Central memory CD4-positive, alpha-beta T cell (primary cell): Measurements from ENCODE around the gene PSPC1.
"Not testable (repeated sequence)": the region's sequence is repeated elsewhere in the genome, so short reads cannot be mapped to it uniquely, and the experiment has no call there.

ENCODE experiments used
- DNase-seq: peaks from one replicate; pipeline ENCODE4 v3.0.0; 2022
- total RNA-seq, 3 experiments: gene quantifications; one replicate each; lab custom pipeline; 2026; lab: John Stamatoyannopoulos, UW

Gene PSPC1, protein sequence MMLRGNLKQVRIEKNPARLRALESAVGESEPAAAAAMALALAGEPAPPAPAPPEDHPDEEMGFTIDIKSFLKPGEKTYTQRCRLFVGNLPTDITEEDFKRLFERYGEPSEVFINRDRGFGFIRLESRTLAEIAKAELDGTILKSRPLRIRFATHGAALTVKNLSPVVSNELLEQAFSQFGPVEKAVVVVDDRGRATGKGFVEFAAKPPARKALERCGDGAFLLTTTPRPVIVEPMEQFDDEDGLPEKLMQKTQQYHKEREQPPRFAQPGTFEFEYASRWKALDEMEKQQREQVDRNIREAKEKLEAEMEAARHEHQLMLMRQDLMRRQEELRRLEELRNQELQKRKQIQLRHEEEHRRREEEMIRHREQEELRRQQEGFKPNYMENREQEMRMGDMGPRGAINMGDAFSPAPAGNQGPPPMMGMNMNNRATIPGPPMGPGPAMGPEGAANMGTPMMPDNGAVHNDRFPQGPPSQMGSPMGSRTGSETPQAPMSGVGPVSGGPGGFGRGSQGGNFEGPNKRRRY
- 87.8 to 139 (median 88.2) reads per million in 3 experiments for total RNA-seq

DNA sequence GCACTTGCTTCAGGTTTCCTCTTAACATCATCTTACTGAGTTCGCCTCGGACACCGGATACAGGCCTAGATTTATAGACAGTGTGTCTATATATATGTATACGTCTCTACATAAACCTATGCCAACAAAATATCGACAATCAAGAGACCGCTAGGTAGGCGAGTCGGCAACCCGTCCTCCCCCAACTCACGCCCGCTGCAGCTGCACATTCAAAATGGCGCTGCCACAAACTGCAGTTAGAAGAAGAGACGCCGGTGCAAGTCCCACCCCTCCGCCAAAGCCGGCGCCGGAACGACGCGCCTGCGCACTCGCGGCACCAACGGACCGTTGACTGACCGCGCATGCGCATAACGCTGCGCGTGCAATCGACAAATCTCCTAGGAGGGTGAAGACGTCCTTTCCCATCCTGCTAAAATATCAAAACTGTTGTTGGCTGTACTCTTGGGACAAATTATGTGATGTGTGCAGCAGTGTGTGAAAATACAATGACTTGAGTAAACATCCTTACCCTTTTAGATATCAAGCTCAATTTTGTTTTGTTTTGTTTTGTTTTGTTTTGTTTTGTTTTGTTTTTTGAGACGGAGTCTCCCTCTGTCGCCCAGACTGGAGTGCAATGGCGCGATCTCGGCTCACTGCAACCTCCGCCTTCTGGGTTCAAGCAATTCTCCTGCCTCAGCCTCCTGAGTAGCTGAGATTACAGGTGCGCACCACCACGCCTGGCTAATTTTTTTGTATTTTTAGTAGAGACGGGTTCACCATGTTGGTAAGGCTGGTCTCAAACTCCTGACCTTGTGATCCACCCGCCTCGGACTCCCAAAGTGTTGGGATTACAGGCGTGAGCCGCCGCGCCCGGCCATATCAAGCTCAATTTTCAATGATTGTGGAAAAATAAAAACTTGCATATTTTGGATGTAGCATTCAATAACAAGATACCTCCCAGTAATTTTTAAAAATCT is at the start of gene PSPC1:
Gene PSPC1, minus strand, starts transcription at position 219 of the 956 bp plus-strand sequence. Its CDS starts 188 bp downstream, at position 31.
- peak; percentile 95 for DNase-seq

DNA sequence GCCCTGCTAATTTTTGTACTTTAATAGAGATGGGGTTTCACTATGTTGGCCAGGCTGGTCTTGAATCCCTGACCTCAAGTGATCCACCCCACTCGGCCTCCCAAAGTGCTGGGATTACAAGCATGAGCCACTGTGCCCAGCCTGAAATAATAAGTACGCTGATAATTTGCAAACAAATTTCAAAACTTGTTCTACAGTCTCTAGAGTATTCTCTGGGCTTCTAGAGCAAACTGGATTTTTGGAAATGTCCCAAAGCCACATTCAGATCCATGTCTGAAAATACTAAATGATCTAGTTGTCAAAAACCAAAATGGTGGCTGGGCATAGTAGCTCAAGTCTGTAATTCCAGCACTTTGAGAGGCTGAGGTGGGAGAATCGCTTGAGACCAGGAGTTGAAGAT is 39.9 kb upstream of the PSPC1 start:
- no peak for DNase-seq

DNA sequence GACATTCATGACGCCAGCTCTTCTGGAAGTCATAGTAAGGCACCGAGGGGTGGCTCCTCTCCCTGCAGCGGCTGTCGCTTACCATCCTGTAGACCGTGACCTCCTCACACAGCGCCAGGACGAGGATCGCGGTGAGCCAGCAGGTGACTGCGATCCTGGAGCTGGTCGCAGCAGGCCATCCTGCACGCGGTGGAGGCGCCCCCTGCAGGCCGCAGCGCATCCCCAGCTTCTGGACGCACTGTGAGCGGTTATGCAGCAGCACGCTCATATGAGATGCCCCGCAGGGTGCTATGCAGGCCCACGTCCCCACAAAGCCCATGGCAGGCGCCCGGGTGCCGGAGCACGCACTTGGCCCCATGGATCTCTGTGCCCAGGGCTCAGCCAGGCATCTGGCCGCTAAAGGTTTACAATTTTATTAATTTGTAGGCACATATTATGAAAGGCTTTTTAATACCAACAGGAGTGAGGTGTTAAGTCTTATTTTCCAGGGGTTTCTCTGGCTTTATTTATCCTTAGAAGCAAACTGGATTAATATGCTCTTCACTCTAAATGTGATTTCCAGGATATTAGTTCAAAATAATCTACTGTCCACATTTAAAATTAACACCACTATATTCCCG is 35.6 kb upstream of the PSPC1 start:
- peak; percentile 3 for DNase-seq

DNA sequence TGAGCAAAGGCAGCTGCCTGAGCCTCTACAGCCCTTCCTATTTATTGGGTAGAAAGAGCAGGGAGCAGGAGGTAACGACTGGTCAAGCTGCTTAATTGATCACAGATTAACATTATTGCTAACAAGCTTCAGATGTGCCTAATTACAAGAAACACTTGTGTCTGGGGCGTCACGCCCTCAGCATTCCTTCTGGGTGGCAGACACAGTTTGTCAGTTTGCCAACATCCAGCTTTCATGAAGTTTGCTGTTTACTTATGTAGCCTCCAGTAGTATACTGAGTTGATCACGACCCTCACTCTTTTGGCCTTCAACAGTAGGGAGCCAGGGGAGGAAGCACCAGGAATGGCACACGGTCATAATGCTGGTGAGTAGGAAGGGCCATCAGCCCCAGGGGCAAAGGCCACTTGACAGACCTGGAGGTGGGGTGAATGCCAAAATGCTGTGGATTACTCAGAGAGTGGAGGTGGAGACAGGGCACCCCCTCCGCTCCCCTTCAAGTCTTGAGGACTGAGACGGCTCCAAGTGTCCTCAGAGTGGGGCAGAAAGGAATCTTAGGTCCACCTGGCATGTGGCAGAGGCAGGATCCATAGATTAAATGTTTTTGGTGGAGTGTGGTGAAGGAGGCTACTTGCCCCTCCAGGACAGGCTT is 34.9 kb upstream of the PSPC1 start:
- no peak for DNase-seq

DNA sequence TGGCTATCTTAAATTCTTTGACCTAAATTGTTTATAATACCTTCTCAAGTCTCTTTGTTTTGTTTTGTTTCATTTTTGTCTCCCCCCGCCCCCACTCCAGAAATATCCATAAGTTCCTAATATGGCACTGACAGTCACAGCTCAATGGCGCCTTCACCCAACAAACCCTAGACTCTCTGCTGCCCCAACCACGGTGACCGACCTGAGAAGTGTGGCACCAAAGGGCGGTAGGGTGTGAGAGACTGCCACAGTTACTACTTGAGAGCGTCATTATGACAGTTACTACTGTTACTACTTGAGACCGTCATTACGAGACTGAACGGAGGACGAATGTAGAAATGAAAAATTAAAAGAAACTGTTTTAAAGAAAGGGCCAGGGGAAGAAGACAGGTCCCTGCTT is 34.4 kb upstream of the PSPC1 start:
- DNase-seq: no peak

DNA sequence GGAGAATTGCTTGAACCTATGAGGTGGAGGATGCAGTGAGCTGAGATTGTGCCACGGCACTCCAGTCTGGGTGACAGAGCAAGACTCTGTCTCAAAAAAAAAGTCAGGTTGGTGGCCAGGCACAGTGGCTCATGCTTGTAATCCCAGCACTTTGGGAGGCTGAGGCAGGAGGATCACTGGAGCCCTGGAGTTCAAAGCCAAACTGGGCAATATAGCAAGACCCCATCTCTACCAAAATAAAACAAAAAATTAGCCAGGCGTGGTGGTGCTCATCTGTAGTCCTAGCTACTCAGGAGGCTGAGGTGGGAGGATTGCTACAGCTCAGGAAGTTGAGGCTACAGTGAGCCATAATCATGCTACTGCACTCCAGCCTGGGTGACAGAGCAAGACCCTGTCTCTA is 33.1 kb upstream of the PSPC1 start:
- not testable (repeated sequence) for DNase-seq

DNA sequence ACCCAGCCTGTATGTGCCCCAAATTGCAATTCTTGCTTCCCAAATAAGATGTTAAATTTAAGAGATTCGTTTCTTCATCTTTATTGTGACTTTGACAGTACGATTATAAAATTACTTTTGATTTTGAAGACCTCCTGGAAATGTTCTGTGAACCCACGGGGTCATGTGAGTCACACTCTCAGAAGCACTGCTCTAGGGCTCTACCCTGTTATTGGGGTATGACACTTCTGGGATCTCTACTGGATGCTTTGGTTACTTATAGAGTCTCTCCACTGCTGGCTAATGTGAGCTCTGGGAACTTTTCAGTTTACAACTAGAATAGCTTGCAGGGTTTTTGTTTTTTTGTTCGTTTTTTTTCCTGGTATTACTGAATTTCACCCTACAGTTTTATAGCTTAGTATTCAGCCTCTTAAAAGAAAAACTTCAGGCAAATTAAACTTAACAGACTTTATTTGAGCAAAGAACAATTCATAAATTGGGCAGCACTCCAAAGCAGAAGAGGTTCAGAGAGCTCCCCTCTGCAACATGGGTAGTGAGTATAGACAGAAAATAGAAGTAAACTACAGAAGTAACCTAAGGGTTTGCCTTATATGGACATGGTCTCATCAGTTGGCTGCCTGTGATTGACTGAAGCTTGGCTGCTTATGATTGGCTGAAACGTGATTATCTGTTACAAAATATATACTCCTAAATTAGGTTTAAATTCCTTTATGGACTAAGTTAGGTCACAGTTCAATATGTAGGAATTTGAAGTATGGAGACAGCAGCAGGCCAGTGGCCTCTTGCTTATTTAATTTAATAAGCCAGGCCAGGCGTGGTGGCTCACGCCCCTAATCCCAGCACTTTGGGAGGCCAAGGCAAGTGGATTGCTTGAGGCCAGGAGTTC is 28.5 kb upstream of the PSPC1 start:
- DNase-seq: no peak

DNA sequence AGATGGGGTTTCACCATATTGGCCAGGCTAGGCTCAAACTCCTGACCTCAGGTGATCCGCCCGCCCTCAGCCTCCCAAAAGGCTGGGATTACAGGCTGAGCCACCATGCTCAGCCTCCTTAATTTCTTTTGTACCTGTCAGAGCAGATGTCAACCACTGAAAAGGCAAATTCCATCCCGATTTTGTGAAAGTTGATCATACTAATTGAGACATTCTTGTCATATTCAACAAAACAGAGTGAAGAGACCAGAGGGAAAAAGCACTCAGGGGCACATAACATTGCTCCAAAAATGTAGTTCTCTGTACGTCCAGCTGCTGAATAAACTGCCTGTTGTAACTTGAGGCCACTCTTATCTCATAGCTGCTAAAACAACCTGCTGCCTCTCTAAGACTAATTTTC is 27.4 kb upstream of the PSPC1 start:
- no peak for DNase-seq

DNA sequence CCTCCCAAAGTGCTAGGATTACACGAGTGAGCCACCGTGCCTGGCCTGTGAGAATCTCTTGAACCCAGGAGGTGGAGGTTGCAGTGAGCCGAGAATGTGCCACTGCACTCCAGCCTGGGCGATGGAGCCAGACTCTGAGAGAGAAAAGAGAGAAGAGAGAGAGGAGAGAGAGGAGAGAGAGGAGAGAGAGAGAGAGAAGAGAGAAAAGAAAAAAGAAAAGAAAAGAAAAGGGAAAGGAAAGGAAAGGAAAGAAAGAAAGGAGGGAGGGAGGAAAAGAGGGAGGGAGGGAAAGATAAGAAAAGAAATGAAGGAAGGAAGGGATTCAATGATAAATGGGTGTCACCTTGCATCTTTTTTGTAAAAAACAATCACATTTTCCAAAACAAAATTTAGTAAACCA is 23.0 kb upstream of the PSPC1 start:
- no peak for DNase-seq

DNA sequence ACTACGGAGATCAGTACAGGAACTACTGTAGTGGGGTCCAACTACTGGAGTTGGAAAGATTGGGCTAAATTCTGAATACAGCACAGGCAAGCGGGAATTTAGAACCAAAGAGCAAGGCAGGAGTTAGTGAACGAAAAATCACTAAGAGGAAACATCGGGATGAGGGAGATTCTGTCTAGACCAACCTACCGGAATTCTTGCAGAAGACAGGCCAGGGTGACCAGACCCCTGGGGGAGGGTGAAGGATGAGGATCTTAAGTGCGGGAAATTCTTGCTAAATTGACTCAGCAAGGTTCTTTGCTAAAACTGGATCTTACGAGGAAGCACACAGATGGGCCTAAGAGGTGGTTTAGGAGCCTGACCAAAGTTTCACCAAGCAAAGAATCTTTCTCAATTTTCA is 13.2 kb upstream of the PSPC1 start:
- no peak for DNase-seq

DNA sequence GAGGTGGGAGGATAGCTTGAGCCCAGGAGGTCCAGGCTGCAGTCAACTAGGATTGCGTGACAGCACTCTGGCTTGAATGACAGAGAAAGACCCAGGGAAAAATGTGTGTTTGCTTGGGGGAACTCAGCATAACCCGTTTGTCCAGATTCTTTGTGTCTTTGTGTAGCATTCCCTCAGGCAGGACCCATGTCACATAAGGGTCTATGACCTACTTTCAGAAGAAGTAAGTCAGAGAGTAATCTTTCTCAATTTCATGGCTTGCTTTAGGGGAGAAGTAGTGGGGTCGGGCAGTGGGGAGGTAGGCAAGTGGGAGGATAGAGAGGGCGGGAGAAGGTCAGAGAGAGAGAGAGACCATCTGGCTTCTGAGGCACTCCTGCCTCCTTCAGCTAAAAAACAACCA is 11.9 kb upstream of the PSPC1 start:
- DNase-seq: no peak

DNA sequence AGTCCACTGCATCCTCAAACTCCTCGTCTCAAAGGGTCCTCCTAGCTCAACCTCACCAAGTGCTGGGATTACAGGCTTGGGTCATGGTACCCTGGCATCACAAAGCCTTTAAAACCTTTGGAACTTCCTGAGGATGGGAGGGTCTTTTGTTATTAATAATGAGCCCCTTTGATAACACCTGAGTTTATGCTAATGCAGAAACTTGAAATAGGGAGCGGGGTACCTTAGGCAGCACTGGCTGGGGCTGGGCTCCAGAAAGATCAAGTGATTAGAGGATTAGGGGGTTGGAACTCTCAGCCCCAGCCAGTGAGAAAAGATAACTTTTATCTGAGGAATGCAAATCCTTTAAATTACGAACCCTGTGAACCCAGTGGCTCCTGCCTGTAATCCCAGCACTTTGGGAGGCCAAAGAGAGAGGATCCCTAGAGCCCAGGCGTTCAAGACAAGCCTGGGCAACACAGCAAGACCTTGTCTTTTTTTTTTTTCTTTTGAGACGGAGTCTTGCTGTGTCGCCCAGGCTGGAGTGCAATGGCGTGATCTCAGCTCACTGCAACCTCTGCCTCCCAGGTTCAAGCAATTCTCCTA is 9.3 kb upstream of the PSPC1 start:
- no peak for DNase-seq

DNA sequence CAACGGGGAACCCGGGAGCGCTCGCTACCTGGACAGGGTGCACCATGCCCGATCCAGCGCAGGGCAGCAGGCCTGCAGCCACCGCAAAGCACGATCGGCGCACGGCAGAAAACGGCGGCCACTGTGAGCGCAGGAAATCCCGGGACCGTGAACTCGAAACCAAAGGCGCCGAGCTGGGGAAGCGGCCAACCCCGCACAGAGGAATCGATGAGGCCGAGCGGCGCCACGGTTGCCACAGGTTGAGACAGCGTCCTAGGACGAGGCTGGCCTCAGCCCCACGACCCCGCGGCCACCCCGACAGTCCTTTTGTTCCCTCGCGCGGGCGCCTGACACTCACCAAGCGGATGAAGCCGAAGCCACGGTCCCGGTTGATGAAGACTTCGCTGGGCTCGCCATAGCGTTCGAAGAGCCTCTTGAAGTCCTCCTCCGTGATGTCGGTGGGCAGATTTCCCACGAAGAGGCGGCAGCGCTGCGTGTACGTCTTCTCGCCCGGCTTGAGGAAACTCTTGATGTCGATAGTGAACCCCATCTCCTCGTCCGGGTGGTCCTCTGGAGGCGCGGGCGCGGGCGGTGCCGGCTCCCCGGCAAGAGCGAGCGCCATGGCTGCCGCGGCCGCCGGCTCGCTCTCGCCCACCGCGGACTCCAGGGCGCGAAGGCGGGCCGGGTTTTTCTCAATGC is 557 bp downstream of the PSPC1 start:
- peak; percentile 48 for DNase-seq

DNA sequence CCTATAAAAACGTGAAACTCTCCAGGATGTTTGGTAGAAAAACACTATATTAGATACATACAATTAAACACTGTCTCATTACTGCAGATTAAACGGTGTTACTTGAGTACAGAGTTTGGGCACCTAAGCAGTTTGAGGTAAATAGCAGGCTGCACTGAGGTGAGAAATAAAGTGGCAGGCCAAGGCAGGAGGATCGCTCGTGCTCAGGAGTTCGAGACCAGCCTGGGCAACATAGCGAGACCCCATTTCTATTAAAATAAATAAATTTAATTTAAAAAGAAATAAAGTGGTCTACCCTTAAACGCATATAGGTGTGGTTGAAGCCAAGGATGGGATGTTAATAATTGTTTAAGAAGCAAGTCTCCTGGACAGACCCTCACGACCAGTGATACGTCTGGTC is 1.2 kb downstream of the PSPC1 start:
- DNase-seq: no peak

DNA sequence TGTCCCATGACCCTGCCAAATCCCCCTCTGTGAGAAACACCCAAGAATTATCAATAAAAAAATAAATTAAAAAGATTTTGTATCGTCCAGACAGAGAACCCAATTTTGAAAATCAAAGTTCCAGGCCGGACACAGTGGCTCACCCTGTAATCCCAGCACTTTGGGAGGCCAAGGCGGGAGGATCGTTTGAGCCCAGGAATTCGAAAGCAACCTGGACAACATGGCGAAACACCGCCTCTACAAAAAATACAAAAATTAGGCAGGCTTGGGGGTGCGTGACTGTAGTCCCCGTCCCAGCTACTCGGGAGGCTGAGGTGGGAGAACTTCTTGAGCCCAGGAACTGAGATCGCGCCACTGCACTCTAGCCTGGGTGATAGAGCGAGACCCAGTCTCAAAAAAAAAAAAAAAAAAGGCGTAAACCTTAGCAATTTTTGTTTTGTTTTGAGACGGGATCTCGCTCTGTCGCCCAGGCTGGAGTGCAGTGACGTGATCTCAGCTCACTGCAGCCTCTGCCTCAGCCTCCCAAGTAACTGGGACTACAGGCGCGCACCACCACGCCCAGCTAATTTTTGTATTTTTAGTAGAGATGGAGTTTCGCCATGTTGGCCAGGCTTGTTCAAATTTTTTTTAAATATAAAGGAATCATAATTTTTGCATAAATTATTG is 1.9 kb downstream of the PSPC1 start:
- not testable (repeated sequence) for DNase-seq

DNA sequence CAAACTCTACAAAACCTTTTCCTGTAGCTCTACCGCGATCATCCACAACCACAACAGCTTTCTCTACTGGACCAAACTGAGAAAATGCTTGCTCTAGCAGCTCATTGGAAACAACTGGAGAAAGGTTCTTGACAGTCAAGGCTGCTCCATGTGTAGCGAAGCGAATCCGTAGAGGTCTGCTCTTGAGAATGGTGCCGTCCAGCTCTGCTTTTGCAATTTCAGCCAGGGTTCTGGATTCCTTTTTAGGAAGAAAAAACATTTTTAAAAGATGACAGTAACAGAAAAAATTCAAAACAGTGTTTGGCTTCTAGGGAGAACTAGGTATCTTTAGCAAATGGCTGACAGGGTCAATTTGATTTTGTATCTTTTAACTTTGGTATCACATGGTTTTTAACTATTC is 10.4 kb downstream of the PSPC1 start:
- DNase-seq: no peak

DNA sequence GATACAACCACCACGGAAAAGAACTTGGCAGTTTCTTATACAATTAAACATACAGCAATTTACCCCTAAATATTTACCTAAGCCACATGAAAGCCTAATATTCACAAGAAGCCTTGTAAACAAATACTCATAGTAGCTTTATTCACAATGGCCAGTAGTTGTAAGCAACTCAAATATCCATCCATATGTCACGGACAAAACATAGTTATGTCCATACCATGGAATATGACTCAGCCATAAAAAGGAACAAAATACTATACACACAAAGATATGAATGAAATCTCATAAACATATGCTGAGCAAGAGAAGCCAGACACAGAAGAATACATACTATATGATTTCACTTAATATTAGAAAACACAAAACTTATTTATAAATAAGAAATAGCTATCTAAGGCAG is 12.9 kb downstream of the PSPC1 start:
- DNase-seq: no peak

DNA sequence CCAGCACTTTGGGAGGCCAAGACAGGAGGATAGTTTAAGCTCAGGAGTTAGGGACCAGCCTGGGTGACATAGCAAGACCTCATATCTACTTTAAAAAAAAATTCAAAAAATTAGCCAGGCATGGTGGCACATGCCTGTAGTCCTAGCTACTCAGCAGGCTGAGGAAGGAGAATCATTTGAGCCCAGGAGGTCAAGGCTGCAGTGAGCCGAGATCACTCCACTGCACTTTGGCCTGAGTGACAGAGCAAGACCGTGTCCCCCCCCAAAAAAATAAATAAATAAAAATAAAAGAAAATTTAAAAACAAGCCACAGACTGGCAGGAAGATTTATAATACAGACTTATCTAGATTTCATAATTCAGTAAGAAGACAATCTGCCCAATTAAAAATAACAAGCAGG is 14.8 kb downstream of the PSPC1 start:
- no peak for DNase-seq

DNA sequence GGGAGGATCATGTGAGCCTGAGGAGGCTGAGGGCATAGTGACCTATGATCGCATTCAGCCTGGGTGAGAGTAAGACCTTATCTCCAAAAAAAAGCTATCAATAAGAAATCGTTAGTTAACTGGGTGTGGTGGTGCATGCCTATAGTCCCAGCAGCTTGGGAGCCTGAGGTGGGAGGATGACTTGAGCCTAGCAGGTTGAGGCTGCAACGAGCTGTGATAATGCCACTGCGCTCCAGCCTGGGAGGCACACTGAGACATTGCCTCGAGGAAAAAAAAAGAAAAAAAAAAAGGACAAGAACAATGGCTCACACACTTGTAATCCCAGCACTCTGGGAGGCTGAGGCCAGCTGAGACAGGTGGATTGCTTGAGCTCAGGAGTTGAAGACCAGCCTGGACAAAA is 16.2 kb downstream of the PSPC1 start:
- DNase-seq: no peak

DNA sequence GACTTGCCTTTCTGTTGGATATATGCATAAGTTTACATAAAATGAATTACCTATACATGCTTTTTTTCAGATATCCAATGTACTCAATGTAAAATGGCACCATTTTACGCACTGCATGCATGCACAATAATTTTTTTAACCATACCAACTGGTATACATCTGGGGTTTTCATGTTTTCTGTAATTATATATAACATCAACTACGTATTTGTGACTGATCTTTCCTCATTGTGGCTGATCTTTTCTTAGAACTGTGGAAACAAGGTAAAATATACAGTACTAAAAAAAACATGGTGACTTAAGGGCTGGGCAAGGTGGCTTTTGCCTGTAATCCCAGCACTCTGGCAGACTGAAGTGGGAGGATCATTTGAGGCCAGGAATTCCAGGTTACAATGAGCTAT is 18.5 kb downstream of the PSPC1 start:
- no peak for DNase-seq
